K562 (cell line): ENCODE measurements around the gene USP10. TPM values are rescaled to one million over a fixed set of nuclear protein-coding genes. Genes with fewer than 3 reads are reported as not detected.
A peak's percentile ranks its signal among the peaks of the same experiment; 100 is the strongest.

ENCODE experiments used
- ASH1L ChIP-seq: fragments of 450-650 bp; IDR thresholded peaks from 2 replicates; pipeline ENCODE4 v1.6.1; 2018; ENCODE audit warnings: borderline replicate concordance, mild to moderate bottlenecking, low read depth; ENCODE audit not compliant: partially characterized antibody
- CHD1 ChIP-seq: fragments of 200-600 bp; sonication (generic); IDR thresholded peaks from one replicate; pipeline ENCODE4 v1.6.1; 2012; ENCODE audit warnings: mild to moderate bottlenecking, moderate library complexity, low read length, inconsistent platforms
- ELK3 ChIP-seq: fragments of 450-650 bp; formaldehyde crosslinking; IDR thresholded peaks from 2 replicates; pipeline ENCODE4 v1.4.0; 2020; ENCODE audit warnings: mild to moderate bottlenecking
- GATAD2B ChIP-seq: fragments of 450-650 bp; IDR thresholded peaks from 2 replicates; pipeline ENCODE4 v1.6.1; 2017; ENCODE audit warnings: mild to moderate bottlenecking, borderline replicate concordance
- HDAC8 ChIP-seq: fragments of 450-650 bp; IDR thresholded peaks from 2 replicates; pipeline ENCODE4 v1.6.1; 2016; ENCODE audit warnings: mild to moderate bottlenecking, missing genetic modification characterization, moderate library complexity, missing compliant biosample characterization
- KDM1A ChIP-seq, 2 experiments: fragments of 450-650 bp; IDR thresholded peaks; 2 replicates each; pipeline ENCODE4 v1.6.1; 2016; ENCODE audit warnings: mild to moderate bottlenecking in 2 of 2
- MEIS2 ChIP-seq: fragments of 450-650 bp; IDR thresholded peaks from 2 replicates; pipeline ENCODE4 v1.6.1; 2014; ENCODE audit warnings: mild to moderate bottlenecking; ENCODE audit not compliant: partially characterized antibody
- NR2C2 ChIP-seq, 2 experiments: fragments of 200-800 bp in 1 of 2; sonication (Bioruptor generic) in 1 of 2; sonication (generic) in 1 of 2; formaldehyde crosslinking in 1 of 2; IDR thresholded peaks; 2 replicates each; pipeline versions ENCODE4 v1.6.1 to v1.8.0; 2016 to 2022; ENCODE audit warnings: mild to moderate bottlenecking in 1 of 2, missing compliant biosample characterization in 1 of 2, missing genetic modification characterization in 1 of 2, missing genetic modification reagents in 1 of 2
- PHTF2 ChIP-seq: fragments of 250-450 bp; sonication (Bioruptor Pico); IDR thresholded peaks from 2 replicates; pipeline ENCODE4 v1.5.0; 2021; ENCODE audit warnings: mild to moderate bottlenecking
- PKNOX1 ChIP-seq: fragments of 450-650 bp; IDR thresholded peaks from 2 replicates; pipeline ENCODE4 v1.6.1; 2016
- RBFOX2 ChIP-seq: fragments of 200-400 bp; formaldehyde crosslinking; IDR thresholded peaks from 2 replicates; pipeline ENCODE4 v1.6.1; 2017; ENCODE audit warnings: low read depth, mild to moderate bottlenecking, low read length, moderate library complexity
- RBM22 ChIP-seq: fragments of 200-400 bp; formaldehyde crosslinking; IDR thresholded peaks from 2 replicates; pipeline ENCODE4 v1.6.1; 2018; ENCODE audit warnings: low read length, low read depth; ENCODE audit not compliant: poor library complexity, severe bottlenecking
- SAP30 ChIP-seq: fragments of 200-600 bp; sonication (generic); IDR thresholded peaks from 2 replicates; pipeline ENCODE4 v1.6.1; 2012; ENCODE audit warnings: borderline replicate concordance, low read depth, mild to moderate bottlenecking, moderate library complexity, low read length, control low read depth, inconsistent platforms; ENCODE audit not compliant: insufficient read depth, poor library complexity, severe bottlenecking
- SMAD1 ChIP-seq: fragments of 150-350 bp; IDR thresholded peaks from 2 replicates; pipeline ENCODE4 v1.6.1; 2014; ENCODE audit warnings: low read length, low read depth; ENCODE audit not compliant: partially characterized antibody
- SMARCA4 ChIP-seq: fragments of 450-650 bp; IDR thresholded peaks from 2 replicates; pipeline ENCODE4 v1.6.1; 2016
- SMARCE1 ChIP-seq: fragments of 450-650 bp; IDR thresholded peaks from 2 replicates; pipeline ENCODE4 v1.7.1; 2016; ENCODE audit warnings: mild to moderate bottlenecking
- SMC3 ChIP-seq: conservative IDR thresholded peaks from 2 replicates; pipeline ENCODE4 v1.6.1; 2011; ENCODE audit warnings: low read depth, low read length, improper control_type of control experiment; ENCODE audit not compliant: insufficient read depth
- SPI1 ChIP-seq: IDR thresholded peaks from 2 replicates; pipeline ENCODE4 v1.6.1; 2011; ENCODE audit warnings: low read depth, low read length, control low read depth, borderline replicate concordance
- TAF9B ChIP-seq: fragments of 450-650 bp; IDR thresholded peaks from 2 replicates; pipeline ENCODE4 v1.6.1; 2018; ENCODE audit warnings: mild to moderate bottlenecking; ENCODE audit not compliant: partially characterized antibody
- TCF7 ChIP-seq: sonication (generic); IDR thresholded peaks from 2 replicates; pipeline ENCODE4 v1.6.1; 2016; ENCODE audit warnings: antibody characterized with exemption, borderline replicate concordance
- WHSC1 ChIP-seq: IDR thresholded peaks from one replicate; pipeline ENCODE4 v1.6.1; 2012; ENCODE audit warnings: low read length, control low read depth, inconsistent platforms
- ZBTB7A ChIP-seq: IDR thresholded peaks from 2 replicates; pipeline ENCODE4 v1.6.1; 2011; ENCODE audit warnings: low read depth, mild to moderate bottlenecking, low read length, moderate library complexity, borderline replicate concordance; ENCODE audit not compliant: control insufficient read depth
- ZNF395 ChIP-seq: fragments of 200-800 bp; sonication (Bioruptor generic); IDR thresholded peaks from 2 replicates; pipeline ENCODE4 v1.6.1; 2017; ENCODE audit warnings: missing genetic modification characterization, missing compliant biosample characterization
- polyA plus RNA-seq, 8 experiments: library from polyadenylated mRNA; depleted of rRNA in 4 of 8; stranded (reverse) in 5 of 8; unstranded in 3 of 8; fragments of >200 nt; fragmentation: Nextera tagmentation in 2 of 8; fragmentation: Illumina TruSeq in 1 of 8; extraction: Ambion mirVana in 2 of 8; extraction: Trizol in 1 of 8; gene quantifications; 2 replicates each; pipeline versions ENCODE4 v1.2.1 to v1.2.3, GENCODE V29; 2011 to 2014; ENCODE audit warnings: inconsistent platforms in 1 of 8, missing spikeins in 1 of 8
- total RNA-seq, 7 experiments: library from RNA; depleted of rRNA in 6 of 7; stranded (reverse); fragments of >200 nt in 6 of 7; fragmentation: Illumina TruSeq in 2 of 7; extraction: Trizol in 2 of 7; gene quantifications; 2 replicates each; pipeline versions ENCODE4 v1.2.1 to v1.2.3, GENCODE V29; 2011 to 2021; ENCODE audit warnings: low replicate concordance in 1 of 7

USP10 gene
- total and polyA plus RNA-seq, 9 of the 15 experiments (the other 6 are each of a cell fraction or from before 2014, with no cell fraction given) = 61.7 to 197 (median 116) TPM

- TF ChIP-seq HDAC8 (tag) (no peak), SAP30 (no peak), SMARCA4 (peak; percentile 35; the same call in 1 of the 2 replicates), GATAD2B (no peak), SPI1 (no peak), ELK3 (CRISPR knock-in tag) (no peak), MEIS2 (peak; percentile 59), NR2C2 (CRISPR knock-in tag; IDR thresholded peaks at IDR 0.05) (no peak), NR2C2 (tag; IDR thresholded peaks at IDR 0.05) (0 out of 2 replicates have a peak, but pooled peaks have one; percentile 16), KDM1A (IDR thresholded peaks at IDR 0.05) (0 out of 4 replicates have a peak, but pooled peaks of 1 of the 2 experiments have one; percentile 23), ASH1L (no peak), PKNOX1 (peak; percentile 96), TCF7 (no peak), SMC3 (no peak), SMAD1 (no peak), RBFOX2 (0 out of 2 replicates have a peak, but pooled peaks have one; percentile 6), PHTF2 (CRISPR knock-in tag) (no peak), ZNF395 (CRISPR knock-in tag) (no peak), SMARCE1 (0 out of 2 replicates have a peak, but pooled peaks have one; percentile 19), TAF9B (no peak), ZBTB7A (peak; percentile 83; the same call in 1 of the 2 replicates), RBM22 (no peak), CHD1 (peak; percentile 99), WHSC1 (no peak)
Observed at GRCh38 chr16:84700446-84701300, 873 bp downstream of the USP10 start (continued).
